Spleen (tissue), 11 donors: ENCODE measurements around the gene ZBTB49. TPM values are rescaled to one million over a fixed set of nuclear protein-coding genes. Genes with fewer than 3 reads are reported as not detected.

ENCODE experiments used
- DNase-seq: peaks from one replicate; pipeline ENCODE4 v3.0.0-alpha.2; 2020
- H3K27ac ChIP-seq, 8 donors: fragments of 200-600 bp; sonication (generic) in 7 of 8; 1 replicate in 4 of 8; 2 replicates in 4 of 8; pipeline versions ENCODE4 v1.5.0 to v1.8.0; 2016 to 2021; ENCODE audit warnings: inconsistent platforms in 4 of 8, mild to moderate bottlenecking in 4 of 8, moderate library complexity in 1 of 8
- H3K27me3 ChIP-seq, 7 donors: fragments of 200-600 bp; sonication (generic) in 6 of 7; replicated peaks in 1 of 7; 1 replicate in 4 of 7; 2 replicates in 3 of 7; pipeline versions ENCODE4 v1.5.0 to v1.8.0; 2016 to 2021; ENCODE audit warnings: inconsistent platforms in 3 of 7, mild to moderate bottlenecking in 1 of 7
- H3K36me3 ChIP-seq, 6 donors: fragments of 200-600 bp; sonication (generic) in 5 of 6; 1 replicate in 4 of 6; 2 replicates in 2 of 6; pipeline versions ENCODE4 v1.5.0 to v1.8.0; 2016 to 2021; ENCODE audit warnings: inconsistent platforms in 2 of 6
- H3K4me1 ChIP-seq, 6 donors: fragments of 200-600 bp; sonication (generic) in 5 of 6; 1 replicate in 3 of 6; 2 replicates in 3 of 6; pipeline versions ENCODE4 v1.5.0 to v1.8.0; 2016 to 2021; ENCODE audit warnings: inconsistent platforms in 3 of 6
- H3K4me3 ChIP-seq, 8 donors: fragments of 200-600 bp; sonication (generic) in 7 of 8; 1 replicate in 4 of 8; 2 replicates in 4 of 8; pipeline versions ENCODE4 v1.5.0 to v1.8.0; 2016 to 2021; ENCODE audit warnings: inconsistent platforms in 4 of 8, mild to moderate bottlenecking in 4 of 8, moderate library complexity in 2 of 8
- H3K9me3 ChIP-seq, 8 donors: fragments of 200-600 bp; sonication (generic) in 7 of 8; 1 replicate in 4 of 8; 2 replicates in 4 of 8; pipeline versions ENCODE4 v1.5.0 to v1.8.0; 2016 to 2021; ENCODE audit warnings: inconsistent platforms in 4 of 8
- POLR2A ChIP-seq, 3 donors: fragments of 450-650 bp; IDR thresholded peaks; one replicate each; pipeline ENCODE4 v1.5.1; 2017; ENCODE audit warnings: antibody characterized with exemption in 3 of 3, mild to moderate bottlenecking in 1 of 3
- POLR2AphosphoS5 ChIP-seq, 3 donors: sonication (generic); formaldehyde crosslinking; IDR thresholded peaks; one replicate each; pipeline ENCODE4 v1.5.1; 2017; ENCODE audit warnings: antibody characterized with exemption in 3 of 3
- WGBS, 5 donors: extraction: QIAGEN DNeasy Blood & Tissue Kit in 3 of 5; methylation state at CpG; one replicate each; pipeline versions ENCODE4 v1.1.5 to v1.1.7; 2013 to 2018; 5-methylcytosine and 5-hydroxymethylcytosine counted together
- intact Hi-C: fragments of 100-400 bp; cut with DNase I; formaldehyde crosslinking; loops from one replicate; pipeline ENCODE4 v1.15.0; 2023; ENCODE audit warnings: low total_unique reads
- polyA plus RNA-seq, 3 donors: library from polyadenylated mRNA; stranded (reverse); fragments of 200-250 nt; gene quantifications; one replicate each; pipeline ENCODE4 v1.2.1, GENCODE V29; 2013
- total RNA-seq, 7 donors: library from RNA; depleted of rRNA in 3 of 7; stranded (reverse); fragments of >200 nt in 3 of 7; fragmentation: NEBNext Ultra II Directional in 4 of 7; extraction: Animal tissue kit (Norgen Biotek cat#: 25700) in 4 of 7; gene quantifications; one replicate each; pipeline versions ENCODE4 v1.1.0 to v1.2.1, GENCODE V29; 2016 to 2021
- TF ChIP-seq, protein P1 (sequence below), 11 experiments: fragments of 200-600 bp in 7 of 11; fragments of 450-650 bp in 4 of 11; sonication (generic) in 4 of 11; IDR thresholded peaks in 8 of 11; conservative IDR thresholded peaks in 3 of 11; 1 replicate in 7 of 11; 2 replicates in 4 of 11; pipeline versions ENCODE4 v1.4.0 to v1.8.0; 2016 to 2021; ENCODE audit warnings: antibody characterized with exemption in 11 of 11, inconsistent platforms in 4 of 11, mild to moderate bottlenecking in 1 of 11
- donor health status: healthy with polysubstance abuse.
- donor health status: DM: no; HTN: no; CAD: no; lungs with moderate emphysema.
- donor health status: DM: no; HTN: no; CAD: no.
- donor health status: Bipolar disorder and iron deficiency.
- donor health status: healthy.
- donor health status: DM: no; HTN: no; CAD: no.
- donor health status: DM: yes; HTN: yes; CAD: no.

Gene ZBTB49
- total and polyA plus RNA-seq, 10 donors, result 2.7 to 25.4 (median 10.8) TPM

DNA sequence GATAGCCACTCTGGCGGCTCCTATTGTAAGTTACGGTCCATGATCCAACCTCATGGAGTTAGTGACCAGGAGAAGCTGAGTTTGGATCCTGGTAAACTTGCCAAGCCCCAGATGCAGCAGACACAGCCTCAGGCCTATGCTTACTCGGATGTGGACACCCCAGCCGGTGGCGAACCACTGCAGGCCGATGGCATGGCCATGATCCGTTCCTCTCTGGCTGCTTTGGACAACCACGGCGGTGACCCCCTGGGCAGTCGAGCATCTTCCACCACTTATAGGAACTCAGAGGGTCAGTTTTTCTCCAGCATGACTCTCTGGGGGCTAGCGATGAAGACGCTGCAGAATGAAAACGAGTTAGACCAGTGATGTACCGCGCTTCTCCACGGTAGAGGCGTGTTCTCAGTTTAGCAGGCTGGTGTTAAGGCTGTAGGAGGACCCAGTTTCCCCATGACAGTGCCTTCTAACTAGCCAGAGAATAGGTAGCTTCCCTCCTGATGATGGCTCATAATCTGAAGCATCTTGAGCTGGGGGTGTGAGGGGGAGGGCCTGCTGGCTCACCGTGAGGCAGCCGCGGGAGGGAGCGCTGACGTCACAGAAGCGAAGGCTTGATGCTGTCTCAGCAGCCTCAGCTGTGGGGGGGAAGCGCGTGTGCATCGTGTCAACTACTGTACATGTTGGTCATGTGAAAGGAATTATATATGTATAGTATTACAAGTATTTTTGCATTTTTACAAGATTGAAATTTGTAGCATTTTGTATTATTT, 31.1 kb downstream of the ZBTB49 start:
- Histone ChIP-seq H3K9me3 (no peaks in the 10 kb centered on the region), H3K4me3 (no peak overlapping the region), H3K27ac (no peak overlapping the region), H3K27me3 (no peaks in the 10 kb centered on the region), H3K36me3 (peaks cover 0 to 68% (median 56%) of the 10 kb centered on the region in 6 donors), H3K4me1 (peaks cover 0 to 20% (median 2%) of the 10 kb centered on the region in 6 donors)
- 95 to 96% (median 95%) methylated on average over 25 to 26 of the region's 26 CpGs for WGBS, 5 donors
- TF ChIP-seq POLR2AphosphoS5 (IDR thresholded peaks at IDR 0.05) (peak in 1 of 3 donors; percentile 45), POLR2A (IDR thresholded peaks at IDR 0.05) (no peak)
- DNase-seq, result no peak
- intact Hi-C loops, result no loop called here

DNA sequence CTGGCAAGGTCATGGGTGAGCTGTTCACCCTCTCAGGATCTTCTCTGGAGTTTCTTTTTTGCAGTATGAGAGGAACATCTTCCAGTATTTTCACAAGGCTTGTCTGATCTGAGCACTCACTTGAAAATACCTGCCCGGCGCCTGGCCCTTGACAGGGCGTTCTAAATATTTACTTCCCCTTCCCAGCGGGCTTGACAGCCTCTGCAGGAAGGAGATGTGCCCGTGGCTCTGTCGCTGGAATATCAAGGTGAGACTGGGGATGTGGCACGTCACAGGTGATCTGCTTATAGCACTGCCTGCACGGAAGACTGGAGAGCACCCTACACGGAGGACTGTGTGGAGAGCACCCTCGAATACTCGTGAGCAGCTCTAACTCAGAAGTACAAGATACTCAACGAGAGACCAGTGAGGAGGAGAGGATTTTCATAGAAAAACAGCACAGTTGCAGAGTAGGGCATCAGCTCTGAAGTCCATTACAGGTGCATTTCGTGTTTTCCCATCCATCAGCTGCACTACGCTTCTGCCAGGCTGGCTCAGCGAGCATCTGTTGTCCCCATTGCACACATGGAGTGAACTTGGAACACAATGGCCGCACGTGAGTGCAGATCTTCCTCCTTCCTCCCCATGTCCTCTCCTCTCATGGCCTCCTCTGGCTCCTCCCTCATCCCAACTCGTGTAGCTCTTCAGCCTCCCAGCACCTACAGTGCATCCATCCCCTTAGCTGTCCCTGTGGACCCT, 32.1 kb downstream of the ZBTB49 start:
- no peaks in the 10 kb centered on the region for H3K9me3 ChIP-seq
- TF ChIP-seq POLR2AphosphoS5 (IDR thresholded peaks at IDR 0.05) (no peak), POLR2A (IDR thresholded peaks at IDR 0.05) (no peak)
- TF ChIP-seq, protein P1, sequence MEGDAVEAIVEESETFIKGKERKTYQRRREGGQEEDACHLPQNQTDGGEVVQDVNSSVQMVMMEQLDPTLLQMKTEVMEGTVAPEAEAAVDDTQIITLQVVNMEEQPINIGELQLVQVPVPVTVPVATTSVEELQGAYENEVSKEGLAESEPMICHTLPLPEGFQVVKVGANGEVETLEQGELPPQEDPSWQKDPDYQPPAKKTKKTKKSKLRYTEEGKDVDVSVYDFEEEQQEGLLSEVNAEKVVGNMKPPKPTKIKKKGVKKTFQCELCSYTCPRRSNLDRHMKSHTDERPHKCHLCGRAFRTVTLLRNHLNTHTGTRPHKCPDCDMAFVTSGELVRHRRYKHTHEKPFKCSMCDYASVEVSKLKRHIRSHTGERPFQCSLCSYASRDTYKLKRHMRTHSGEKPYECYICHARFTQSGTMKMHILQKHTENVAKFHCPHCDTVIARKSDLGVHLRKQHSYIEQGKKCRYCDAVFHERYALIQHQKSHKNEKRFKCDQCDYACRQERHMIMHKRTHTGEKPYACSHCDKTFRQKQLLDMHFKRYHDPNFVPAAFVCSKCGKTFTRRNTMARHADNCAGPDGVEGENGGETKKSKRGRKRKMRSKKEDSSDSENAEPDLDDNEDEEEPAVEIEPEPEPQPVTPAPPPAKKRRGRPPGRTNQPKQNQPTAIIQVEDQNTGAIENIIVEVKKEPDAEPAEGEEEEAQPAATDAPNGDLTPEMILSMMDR (IDR thresholded peaks at IDR 0.05 in 8 of 11, conservative IDR thresholded peaks at IDR 0.05 in 3 of 11), result no peak
- DNase-seq, result no peak
- intact Hi-C loops, result no loop called here
- H3K27me3 ChIP-seq, result no peaks in the 10 kb centered on the region
- no peak overlapping the region for H3K4me3 ChIP-seq
- H3K36me3 ChIP-seq, result peaks cover 0 to 59% (median 48%) of the 10 kb centered on the region in 6 donors
- WGBS, 5 donors, result 84 to 94% (median 86%) methylated on average over 18 of the region's 18 CpGs
- H3K27ac ChIP-seq, result no peak overlapping the region
- peaks cover 0 to 20% (median 2%) of the 10 kb centered on the region in 6 donors for H3K4me1 ChIP-seq

DNA sequence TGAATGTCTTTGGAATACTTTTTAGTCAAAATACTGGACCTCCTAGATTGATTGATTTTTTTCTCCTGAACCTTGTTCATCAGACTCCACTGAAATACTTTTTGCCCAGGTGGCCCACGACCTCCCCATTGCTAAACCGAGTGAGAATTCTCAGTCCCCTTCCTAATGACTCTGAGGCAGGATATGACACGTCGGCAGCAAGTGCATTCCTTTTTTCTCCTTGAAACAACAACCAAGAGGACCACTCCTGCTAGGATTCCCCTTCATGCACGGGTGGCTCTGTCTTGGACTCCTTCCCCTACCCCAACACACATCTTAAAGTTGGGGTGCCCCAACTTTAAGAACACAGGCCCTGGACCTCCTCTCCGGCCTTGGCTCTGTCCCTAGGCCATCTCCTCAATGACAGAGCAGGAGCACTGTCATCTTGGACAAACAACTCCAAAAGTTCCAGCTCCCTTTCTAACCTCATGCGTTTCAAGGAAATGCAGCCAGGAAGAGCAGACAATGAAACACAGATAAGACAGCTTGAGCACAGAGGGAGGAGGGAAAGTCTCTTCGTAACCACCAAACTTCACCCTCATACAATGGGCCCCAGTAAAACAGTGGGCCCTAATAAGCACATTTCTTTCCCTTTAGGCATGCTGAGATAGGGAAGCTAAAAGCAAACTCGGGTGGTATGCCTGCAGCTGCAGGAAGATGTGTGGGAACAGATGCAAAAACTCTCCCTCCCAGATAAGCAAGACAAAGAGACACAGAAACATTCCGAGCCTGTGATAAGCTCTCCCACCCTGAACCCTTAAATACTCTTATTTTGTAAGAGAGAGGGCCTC, 33.9 kb downstream of the ZBTB49 start:
- intact Hi-C loops, result no loop called here
- Histone ChIP-seq H3K4me1 (peaks cover 0 to 20% (median 6%) of the 10 kb centered on the region in 6 donors), H3K27me3 (no peaks in the 10 kb centered on the region), H3K36me3 (peaks cover 0 to 41% (median 34%) of the 10 kb centered on the region in 6 donors), H3K9me3 (no peaks in the 10 kb centered on the region), H3K27ac (peak overlapping the region; percentile 19 to 73 (median 61)), H3K4me3 (no peak overlapping the region)
- 46 to 57% (median 54%) methylated on average over 10 of the region's 10 CpGs for WGBS, 5 donors
- TF ChIP-seq, protein P1 (IDR thresholded peaks at IDR 0.05 in 8 of 11, conservative IDR thresholded peaks at IDR 0.05 in 3 of 11), result no peak
- TF ChIP-seq POLR2A (IDR thresholded peaks at IDR 0.05), result no peak
- no peak for DNase-seq

DNA sequence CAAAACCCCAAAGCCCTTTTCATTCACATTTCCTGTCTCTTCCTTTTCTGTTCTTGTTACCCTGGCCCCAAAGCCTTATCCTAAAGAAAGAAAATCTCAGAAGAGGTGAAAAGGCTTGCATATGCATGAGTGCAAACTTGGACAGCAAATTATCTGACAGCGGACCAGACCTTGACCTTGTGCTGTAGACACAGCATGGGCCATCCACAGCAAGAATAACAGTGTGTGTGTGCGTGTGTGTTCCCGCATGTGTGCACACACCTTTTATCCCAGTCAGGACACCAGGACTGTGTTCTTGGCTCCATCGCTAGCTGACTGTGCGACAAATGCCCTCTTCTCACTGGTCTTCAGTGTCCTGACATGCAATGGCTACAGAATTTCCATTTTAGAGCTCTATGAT, 35.3 kb downstream of the ZBTB49 start:
- peaks cover 0 to 27% (median 24%) of the 10 kb centered on the region in 6 donors for H3K36me3 ChIP-seq
- H3K27me3 ChIP-seq, result no peaks in the 10 kb centered on the region
- TF ChIP-seq POLR2A (IDR thresholded peaks at IDR 0.05) (no peak), POLR2AphosphoS5 (IDR thresholded peaks at IDR 0.05) (no peak)
- H3K27ac ChIP-seq, result peak overlapping the region in 3 of 8 donors; percentile 71 to 73 (median 72)
- intact Hi-C loops, result no loop called here
- H3K4me3 ChIP-seq, result no peak overlapping the region
- peaks cover 0 to 20% (median 6%) of the 10 kb centered on the region in 6 donors for H3K4me1 ChIP-seq
- WGBS, 5 donors, result 88 to 95% (median 93%) methylated on average over 5 of the region's 5 CpGs
- H3K9me3 ChIP-seq, result no peaks in the 10 kb centered on the region
- no peak for DNase-seq
